Activated naive CD4-positive, alpha-beta T cell treated with anti-CD3 and anti-CD28 coated beads, Interleukin-2, amount 50 U/mL, for 16 hours (primary cell): ENCODE results near the gene PGM2.
"Not testable (repeated sequence)": the region's sequence is repeated elsewhere in the genome, so short reads cannot be mapped to it uniquely, and the experiment has no call there.

Experiments
- DNase-seq: peaks from one replicate; pipeline ENCODE4 v3.0.0-alpha.2; 2020

The PGM2 gene

GRCh38 chr4:37820458-37820857 is 6.0 kb upstream of the PGM2 start:
- not testable (repeated sequence) for DNase-seq

GRCh38 chr4:37821953-37822605 is 4.4 kb upstream of the PGM2 start:
- no peak for DNase-seq

GRCh38 chr4:37825501-37825900 is 985 bp upstream of the PGM2 start:
- DNase-seq: not testable (repeated sequence)

GRCh38 chr4:37825968-37826294 is 555 bp upstream of the PGM2 start:
- DNase-seq: no peak

- DNase-seq: peak; percentile 12
Measured at GRCh38 chr4:37827030-37827685, 672 bp downstream of the PGM2 start.

GRCh38 chr4:37827802-37828321 is 1.4 kb downstream of the PGM2 start:
- no peak for DNase-seq

GRCh38 chr4:37828843-37829242 is 2.4 kb downstream of the PGM2 start:
- no peak for DNase-seq

GRCh38 chr4:37830640-37831039 is 4.2 kb downstream of the PGM2 start:
- no peak for DNase-seq

GRCh38 chr4:37835031-37835430 is 8.5 kb downstream of the PGM2 start:
- DNase-seq: no peak

- no peak for DNase-seq
Measured at GRCh38 chr4:37835806-37836205, 9.3 kb downstream of the PGM2 start.

- DNase-seq: no peak
Measured at GRCh38 chr4:37836274-37836673, 9.8 kb downstream of the PGM2 start.

GRCh38 chr4:37836838-37837440 is 10.5 kb downstream of the PGM2 start:
- DNase-seq: no peak

- no peak for DNase-seq
Measured at GRCh38 chr4:37837446-37837845, 11.0 kb downstream of the PGM2 start.

- no peak for DNase-seq
Measured at GRCh38 chr4:37839426-37839825, 12.9 kb downstream of the PGM2 start.

GRCh38 chr4:37844204-37844603 is 17.7 kb downstream of the PGM2 start:
- no peak for DNase-seq

- no peak for DNase-seq
Measured at GRCh38 chr4:37845201-37845600, 18.7 kb downstream of the PGM2 start.

GRCh38 chr4:37847311-37847884 is 20.9 kb downstream of the PGM2 start:
- no peak for DNase-seq

GRCh38 chr4:37852376-37852775 is 25.9 kb downstream of the PGM2 start:
- DNase-seq: no peak

- no peak for DNase-seq
Measured at GRCh38 chr4:37858112-37858511, 31.6 kb downstream of the PGM2 start.

- no peak for DNase-seq
Measured at GRCh38 chr4:37858872-37859271, 32.4 kb downstream of the PGM2 start.

- no peak for DNase-seq
Measured at GRCh38 chr4:37860266-37860665, 33.8 kb downstream of the PGM2 start.

- no peak for DNase-seq
Measured at GRCh38 chr4:37862961-37863360, 36.5 kb downstream of the PGM2 start.

GRCh38 chr4:37864786-37865185 is 38.3 kb downstream of the PGM2 start:
- no peak for DNase-seq

GRCh38 chr4:37865450-37865849 is 39.0 kb downstream of the PGM2 start:
- no peak for DNase-seq
